GM12878 (cell line): ENCODE results near the gene RNF32. TPM values are rescaled to one million over a fixed set of nuclear protein-coding genes. Genes with fewer than 3 reads are reported as not detected.

Source experiments
- ATAC-seq: fragments of 200-7000 bp; cut with Tn5 transposase; 3 replicates; pipeline ENCODE4 v1.9.1; 2020; ENCODE audit warnings: mild to moderate bottlenecking, moderate library complexity
- BruUV-seq: library from RNA; stranded (reverse); fragments of 400-500 nt; replicated peaks from 2 replicates; lab custom pipeline; 2021; lab: Mats Ljungman, UMichigan
- CTCF ChIA-PET: fragments of 300-600 bp; sonication (Branson Sonifier 250); formaldehyde crosslinking; extraction: SDS; loops from one replicate; lab custom pipeline; 2021; ENCODE audit warnings: inconsistent platforms; lab: Yijun Ruan, JAX
- POLR2A ChIA-PET: fragments of 350-600 bp; formaldehyde crosslinking; extraction: SDS; loops from one replicate; lab custom pipeline; 2021; ENCODE audit warnings: inconsistent platforms; lab: Charles Lee
- RAD21 ChIA-PET: fragments of 300-600 bp; sonication (Branson Sonifier 250); formaldehyde crosslinking; loops from one replicate; lab custom pipeline; 2023; ENCODE audit warnings: antibody characterized with exemption; ENCODE audit not compliant: unreplicated experiment; lab: Charles Lee
- SMC1A ChIA-PET: fragments of 300-600 bp; sonication (Branson Sonifier 250); formaldehyde crosslinking; loops from one replicate; lab custom pipeline; 2023; ENCODE audit not compliant: unreplicated experiment, uncharacterized antibody; lab: Charles Lee
- DNase-seq: peaks from one replicate; pipeline ENCODE4 v3.0.0-alpha.2; 2011; ENCODE audit warnings: low read depth, low spot score
- FAIRE-seq: peaks from 3 replicates; lab custom pipeline; 2011; peaks lifted over from hg19 to GRCh38; lab: Jason Lieb, UNC
- H2AFZ ChIP-seq: 2 replicates; pipeline ENCODE4 v1.6.0; 2011; ENCODE audit warnings: low read depth, low read length, control low read depth; ENCODE audit not compliant: control insufficient read depth
- H3K27ac ChIP-seq: 2 replicates; pipeline ENCODE4 v1.5.1; 2011; ENCODE audit warnings: control low read depth; ENCODE audit not compliant: control insufficient read depth, insufficient read depth
- H3K27me3 ChIP-seq, 2 experiments: replicated peaks in 1 of 2; 2 replicates each; pipeline versions ENCODE4 v1.6.0 to v1.6.1; 2011; ENCODE audit warnings: low read length in 1 of 2; ENCODE audit not compliant: control insufficient read depth in 2 of 2, insufficient read depth in 2 of 2
- H3K36me3 ChIP-seq, 2 experiments: 2 replicates each; pipeline ENCODE4 v1.5.1; 2011; ENCODE audit warnings: low read length in 1 of 2; ENCODE audit not compliant: control insufficient read depth in 2 of 2, insufficient read depth in 2 of 2
- H3K4me1 ChIP-seq: 2 replicates; pipeline ENCODE4 v1.6.1; 2011; ENCODE audit warnings: mild to moderate bottlenecking, low read length, moderate library complexity, mixed read lengths; ENCODE audit not compliant: control insufficient read depth, insufficient read depth
- H3K4me2 ChIP-seq: 2 replicates; pipeline ENCODE4 v1.6.0; 2011; ENCODE audit warnings: control low read depth; ENCODE audit not compliant: control insufficient read depth, insufficient read depth
- H3K4me3 ChIP-seq: fragments of 200-600 bp; sonication (generic); 2 replicates; pipeline ENCODE4 v1.5.1; 2016
- H3K79me2 ChIP-seq: 2 replicates; pipeline ENCODE4 v1.6.0; 2011; ENCODE audit warnings: low read length; ENCODE audit not compliant: control insufficient read depth, insufficient read depth
- H3K9ac ChIP-seq: 2 replicates; pipeline ENCODE4 v1.8.0; 2011; ENCODE audit warnings: low read length, control low read depth, mixed read lengths; ENCODE audit not compliant: control insufficient read depth, insufficient read depth
- H3K9me3 ChIP-seq: replicated peaks from 3 replicates; pipeline ENCODE4 v1.5.1; 2011; ENCODE audit warnings: mild to moderate bottlenecking, low read length; ENCODE audit not compliant: control insufficient read depth, insufficient read depth
- H4K20me1 ChIP-seq: 2 replicates; pipeline ENCODE4 v1.6.0; 2011; ENCODE audit not compliant: control insufficient read depth, insufficient read depth
- CBFB ChIP-seq: IDR thresholded peaks from 2 replicates; pipeline ENCODE4 v1.6.1; 2016; ENCODE audit warnings: antibody characterized with exemption, low read depth
- CREB1 ChIP-seq: IDR thresholded peaks from 2 replicates; pipeline ENCODE4 v1.6.1; 2012; ENCODE audit warnings: low read depth, mild to moderate bottlenecking, inconsistent platforms
- CREM ChIP-seq: IDR thresholded peaks from 2 replicates; pipeline ENCODE4 v1.6.1; 2014; ENCODE audit warnings: antibody characterized with exemption, low read depth
- EED ChIP-seq: sonication (generic); IDR thresholded peaks from 2 replicates; pipeline ENCODE4 v1.6.1; 2016; ENCODE audit warnings: antibody characterized with exemption, low read depth
- ETV6 ChIP-seq, 2 experiments: fragments of 450-650 bp in 1 of 2; IDR thresholded peaks in 1 of 2; conservative IDR thresholded peaks in 1 of 2; 2 replicates each; pipeline ENCODE4 v1.6.1; 2014; ENCODE audit warnings: antibody characterized with exemption in 1 of 2, borderline replicate concordance in 1 of 2, low read depth in 1 of 2, mild to moderate bottlenecking in 1 of 2, moderate library complexity in 1 of 2
- IKZF1 ChIP-seq: fragments of 450-650 bp; conservative IDR thresholded peaks from 2 replicates; pipeline ENCODE4 v1.6.1; 2017; ENCODE audit warnings: antibody characterized with exemption, mild to moderate bottlenecking
- IKZF2 ChIP-seq, 2 experiments: fragments of 450-650 bp; IDR thresholded peaks; 2 replicates each; pipeline ENCODE4 v1.6.1; 2017; ENCODE audit warnings: mild to moderate bottlenecking in 2 of 2, moderate library complexity in 2 of 2
- MEF2A ChIP-seq: IDR thresholded peaks from 2 replicates; pipeline ENCODE4 v1.6.1; 2011; ENCODE audit warnings: low read depth, mild to moderate bottlenecking, low read length, moderate library complexity; ENCODE audit not compliant: insufficient read depth
- MEF2B ChIP-seq: fragments of 450-650 bp; IDR thresholded peaks from 2 replicates; pipeline ENCODE4 v1.6.1; 2018; ENCODE audit warnings: mild to moderate bottlenecking, moderate library complexity; ENCODE audit not compliant: partially characterized antibody, poor library complexity, severe bottlenecking
- NFYB ChIP-seq: IDR thresholded peaks from 2 replicates; pipeline ENCODE4 v1.6.1; 2011; ENCODE audit warnings: low read depth, mild to moderate bottlenecking, low read length, improper control_type of control experiment, moderate library complexity; ENCODE audit not compliant: insufficient read depth
- RUNX3 ChIP-seq: IDR thresholded peaks from 2 replicates; pipeline ENCODE4 v1.6.1; 2012; ENCODE audit warnings: low read length, inconsistent platforms
- WGBS: methylation state at CpG from one replicate; pipeline ENCODE4 v1.1.6; 2016; ENCODE audit warnings: low lambda C conversion rate; ENCODE audit not compliant: insufficient replicate concordance, insufficient coverage; ENCODE audit errors: missing lambda C conversion rate; 5-methylcytosine and 5-hydroxymethylcytosine counted together
- in situ Hi-C: fragments of 300-500 bp; cut with MboI; formaldehyde crosslinking; loops from 9 replicates; pipeline ENCODE4 v1.14.3; 2018; ENCODE audit warnings: mixed read lengths
- intact Hi-C: fragments of 100-400 bp; cut with micrococcal nuclease; formaldehyde crosslinking; loops from one replicate; pipeline ENCODE4 v1.14.2; 2022; ENCODE audit not compliant: unreplicated experiment
- polyA plus RNA-seq, 11 experiments: library from polyadenylated mRNA; depleted of rRNA in 4 of 11; unstranded in 6 of 11; stranded (reverse) in 5 of 11; fragments of >200 nt; fragmentation: Nextera tagmentation in 4 of 11; fragmentation: Illumina TruSeq in 1 of 11; extraction: Ambion mirVana in 4 of 11; extraction: Trizol in 1 of 11; gene quantifications; 1 replicate in 1 of 11; 2 replicates in 10 of 11; pipeline versions ENCODE4 v1.2.1 to v1.2.3, GENCODE V29; 2011 to 2016; ENCODE audit warnings: inconsistent platforms in 2 of 11, missing spikeins in 2 of 11, low read depth in 1 of 11
- total RNA-seq, 4 experiments: library from RNA; depleted of rRNA in 3 of 4; stranded (reverse); fragments of >200 nt in 3 of 4; fragmentation: Illumina TruSeq in 1 of 4; extraction: Trizol in 1 of 4; gene quantifications; 2 replicates each; pipeline versions ENCODE4 v1.2.1 to v1.2.3, GENCODE V29; 2013 to 2021
- TF ChIP-seq, protein P1 (sequence below): fragments of 450-650 bp; IDR thresholded peaks from 2 replicates; pipeline ENCODE4 v1.6.1; 2017; ENCODE audit warnings: borderline replicate concordance
- TF ChIP-seq, protein P2 (sequence below): fragments of 450-650 bp; IDR thresholded peaks from 2 replicates; pipeline ENCODE4 v1.6.1; 2017; ENCODE audit warnings: mild to moderate bottlenecking, low read depth, inconsistent platforms; ENCODE audit not compliant: poor library complexity, severe bottlenecking
- TF ChIP-seq, protein P3 (sequence below): fragments of 450-650 bp; IDR thresholded peaks from 2 replicates; pipeline ENCODE4 v1.6.1; 2018; ENCODE audit warnings: borderline replicate concordance, mild to moderate bottlenecking; ENCODE audit not compliant: partially characterized antibody

RNF32 gene
- total and polyA plus RNA-seq, 10 of the 15 experiments (the other 5 are each of a cell fraction or from before 2014, with no cell fraction given) = 2.5 to 7.2 (median 3.7) TPM

DNA sequence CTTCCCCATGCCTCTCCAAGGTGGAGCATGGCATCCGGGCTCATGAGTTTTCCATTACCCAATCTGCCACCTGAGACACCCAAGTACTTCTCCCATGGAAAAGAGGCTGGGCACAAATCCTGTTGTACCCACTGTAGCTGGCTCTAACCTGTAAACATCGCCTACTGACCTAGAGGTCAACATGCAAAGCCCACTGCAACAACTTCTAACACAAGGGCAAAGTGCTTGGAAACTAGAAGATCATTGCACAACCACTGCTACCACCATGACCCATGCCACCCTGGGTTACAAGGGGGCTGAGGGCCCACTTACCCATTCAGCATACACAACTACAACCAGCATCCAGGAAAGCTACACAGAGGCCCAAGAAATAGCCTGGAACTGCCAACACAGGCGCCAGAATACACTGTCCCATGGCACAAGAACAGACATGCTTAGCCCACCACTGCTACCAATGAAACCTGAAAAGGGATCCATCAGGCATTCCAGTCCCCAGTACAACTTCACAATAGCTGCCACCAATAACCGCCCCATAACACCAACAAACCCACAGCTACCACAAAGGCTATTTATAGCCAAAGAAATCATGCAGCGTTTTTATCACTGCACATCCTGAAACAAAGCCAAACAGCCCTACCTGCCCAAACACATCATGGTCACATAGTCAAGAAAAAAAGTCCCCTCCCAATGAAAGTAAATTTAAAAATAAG is 63.4 kb downstream of the RNF32 start:
- SMC1A ChIA-PET = interaction anchor here (1.0 to 1.7 kb wide), 3 partner anchors 14 to 63 kb away, joined by 3 to 5 read pairs (median 5); no protein-coding TSS in a partner anchor
- H3K4me2 ChIP-seq = peak overlapping the region; percentile 62
- H3K9me3 ChIP-seq = peaks cover 9% of the 10 kb centered on the region; the same call in 2 of the 3 replicates
- intact Hi-C loops (no loop called here), in situ Hi-C loops (no loop called here)
- ATAC-seq (peak; percentile 84), FAIRE-seq (peak; percentile 44), DNase-seq (peak; percentile 39)
- no peaks in the 10 kb centered on the region for H3K27me3 ChIP-seq
- CTCF ChIA-PET = no interaction called here
- WGBS = 44% methylated on average over 5 of the region's 5 CpGs
- no peaks in the 10 kb centered on the region for H3K79me2 ChIP-seq
- POLR2A ChIA-PET = no interaction called here
- peaks cover 15% of the 10 kb centered on the region for H3K4me1 ChIP-seq
- RAD21 ChIA-PET = interaction anchor here (0.7 kb wide), 1 partner anchor 22 kb away, joined by 3 read pairs; no protein-coding TSS in a partner anchor
- H3K27ac ChIP-seq = no peak overlapping the region; the same call in 1 of the 2 replicates
- no peak overlapping the region for H3K4me3 ChIP-seq
- no peaks in the 10 kb centered on the region; a peak in 2 of 4 replicates for H3K36me3 ChIP-seq
- TF ChIP-seq ETV6 (conservative IDR thresholded peaks at IDR 0.05 in 1 of 2, IDR thresholded peaks at IDR 0.05 in 1 of 2; ENCODE audit: borderline replicate concordance in 1 of 2, low read depth in 1 of 2) (no peak), NFYB (no peak), CREB1 (no peak), IKZF2 (IDR thresholded peaks at IDR 0.05) (0 out of 4 replicates have a peak, but pooled peaks of 1 of the 2 experiments have one; percentile 41), EED (no peak; the same call in 1 of the 2 replicates), IKZF1 (peak; percentile 38), MEF2A (peak; percentile 73), CREM (no peak), RUNX3 (peak; percentile 89), MEF2B (no peak), CBFB (0 out of 2 replicates have a peak, but pooled peaks have one; percentile 26)
- TF ChIP-seq, protein P1, sequence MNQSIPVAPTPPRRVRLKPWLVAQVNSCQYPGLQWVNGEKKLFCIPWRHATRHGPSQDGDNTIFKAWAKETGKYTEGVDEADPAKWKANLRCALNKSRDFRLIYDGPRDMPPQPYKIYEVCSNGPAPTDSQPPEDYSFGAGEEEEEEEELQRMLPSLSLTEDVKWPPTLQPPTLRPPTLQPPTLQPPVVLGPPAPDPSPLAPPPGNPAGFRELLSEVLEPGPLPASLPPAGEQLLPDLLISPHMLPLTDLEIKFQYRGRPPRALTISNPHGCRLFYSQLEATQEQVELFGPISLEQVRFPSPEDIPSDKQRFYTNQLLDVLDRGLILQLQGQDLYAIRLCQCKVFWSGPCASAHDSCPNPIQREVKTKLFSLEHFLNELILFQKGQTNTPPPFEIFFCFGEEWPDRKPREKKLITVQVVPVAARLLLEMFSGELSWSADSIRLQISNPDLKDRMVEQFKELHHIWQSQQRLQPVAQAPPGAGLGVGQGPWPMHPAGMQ = peak; percentile 46; the same call in 1 of the 2 replicates
- TF ChIP-seq, protein P2, sequence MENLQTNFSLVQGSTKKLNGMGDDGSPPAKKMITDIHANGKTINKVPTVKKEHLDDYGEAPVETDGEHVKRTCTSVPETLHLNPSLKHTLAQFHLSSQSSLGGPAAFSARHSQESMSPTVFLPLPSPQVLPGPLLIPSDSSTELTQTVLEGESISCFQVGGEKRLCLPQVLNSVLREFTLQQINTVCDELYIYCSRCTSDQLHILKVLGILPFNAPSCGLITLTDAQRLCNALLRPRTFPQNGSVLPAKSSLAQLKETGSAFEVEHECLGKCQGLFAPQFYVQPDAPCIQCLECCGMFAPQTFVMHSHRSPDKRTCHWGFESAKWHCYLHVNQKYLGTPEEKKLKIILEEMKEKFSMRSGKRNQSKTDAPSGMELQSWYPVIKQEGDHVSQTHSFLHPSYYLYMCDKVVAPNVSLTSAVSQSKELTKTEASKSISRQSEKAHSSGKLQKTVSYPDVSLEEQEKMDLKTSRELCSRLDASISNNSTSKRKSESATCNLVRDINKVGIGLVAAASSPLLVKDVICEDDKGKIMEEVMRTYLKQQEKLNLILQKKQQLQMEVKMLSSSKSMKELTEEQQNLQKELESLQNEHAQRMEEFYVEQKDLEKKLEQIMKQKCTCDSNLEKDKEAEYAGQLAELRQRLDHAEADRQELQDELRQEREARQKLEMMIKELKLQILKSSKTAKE = no peak
- TF ChIP-seq, protein P3, sequence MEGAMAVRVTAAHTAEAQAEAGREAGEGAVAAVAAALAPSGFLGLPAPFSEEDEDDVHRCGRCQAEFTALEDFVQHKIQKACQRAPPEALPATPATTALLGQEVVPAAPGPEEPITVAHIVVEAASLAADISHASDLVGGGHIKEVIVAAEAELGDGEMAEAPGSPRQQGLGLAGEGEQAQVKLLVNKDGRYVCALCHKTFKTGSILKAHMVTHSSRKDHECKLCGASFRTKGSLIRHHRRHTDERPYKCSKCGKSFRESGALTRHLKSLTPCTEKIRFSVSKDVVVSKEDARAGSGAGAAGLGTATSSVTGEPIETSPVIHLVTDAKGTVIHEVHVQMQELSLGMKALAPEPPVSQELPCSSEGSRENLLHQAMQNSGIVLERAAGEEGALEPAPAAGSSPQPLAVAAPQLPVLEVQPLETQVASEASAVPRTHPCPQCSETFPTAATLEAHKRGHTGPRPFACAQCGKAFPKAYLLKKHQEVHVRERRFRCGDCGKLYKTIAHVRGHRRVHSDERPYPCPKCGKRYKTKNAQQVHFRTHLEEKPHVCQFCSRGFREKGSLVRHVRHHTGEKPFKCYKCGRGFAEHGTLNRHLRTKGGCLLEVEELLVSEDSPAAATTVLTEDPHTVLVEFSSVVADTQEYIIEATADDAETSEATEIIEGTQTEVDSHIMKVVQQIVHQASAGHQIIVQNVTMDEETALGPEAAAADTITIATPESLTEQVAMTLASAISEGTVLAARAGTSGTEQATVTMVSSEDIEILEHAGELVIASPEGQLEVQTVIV = no peak
- H2AFZ ChIP-seq = no peak overlapping the region
- no peaks in the 10 kb centered on the region for H4K20me1 ChIP-seq
- H3K9ac ChIP-seq = no peak overlapping the region
- BruUV-seq = no TSS peak
